GM19238 (cell line): ENCODE data around the gene PEX5.
"Not testable (repeated sequence)": the region's sequence is repeated elsewhere in the genome, so short reads cannot be mapped to it uniquely, and the experiment has no call there.

Experiments
- DNase-seq: peaks from one replicate; pipeline ENCODE4 v3.0.0; 2011; ENCODE audit warnings: low spot score; ENCODE audit not compliant: insufficient read length

PEX5 gene

GRCh38 chr12:7213745-7214144 lies 24.3 kb downstream of the PEX5 start:
- not testable (repeated sequence) for DNase-seq

- DNase-seq = no peak
Measured at GRCh38 chr12:7217475-7218069, 28.1 kb downstream of the PEX5 start.

- peak; percentile 25 for DNase-seq
Measured at GRCh38 chr12:7219599-7220243, 30.2 kb downstream of the PEX5 start.

- DNase-seq = no peak
Measured at GRCh38 chr12:7221486-7221885, 32.0 kb downstream of the PEX5 start.

GRCh38 chr12:7229741-7230140 lies 40.3 kb downstream of the PEX5 start:
- no peak for DNase-seq

GRCh38 chr12:7241404-7242005 lies 52.0 kb downstream of the PEX5 start:
- no peak for DNase-seq

- DNase-seq = no peak
Measured at GRCh38 chr12:7242176-7243101, 53.0 kb downstream of the PEX5 start.

GRCh38 chr12:7251328-7251996 lies 62.0 kb downstream of the PEX5 start:
- DNase-seq = not testable (repeated sequence)

GRCh38 chr12:7259060-7259459 lies 69.6 kb downstream of the PEX5 start:
- no peak for DNase-seq
